ENCODE measurements around the gene SRRM2. TPM values are rescaled to one million over a fixed set of nuclear protein-coding genes. Genes with fewer than 3 reads are reported as not detected.

The SRRM2 gene
- total RNA-seq, 4 donors from 2014 or later: 545 to 3,500 (median 1,361) TPM

- no peak for DNase-seq
- intact Hi-C loops (cut with DNase I; ENCODE audit: low total_unique reads): no loop called here
- H3K4me3 ChIP-seq: no peak overlapping the region
- no peaks in the 10 kb centered on the region for H3K36me3 ChIP-seq
- in situ Hi-C loops (cut with MboI; ENCODE audit: low pct_ligation_motif_present in 1 of 4, low pct_unique_long_range_greater_than_20kb in 1 of 4, low sequenced_read_pairs in 3 of 4): no loop called here
- WGBS, 2 donors (ENCODE audit: low coverage in 1 of 2): 60% methylated on average over 1 of the region's 5 CpGs; no CpG with 5 or more reads in 1 of the 2 donors
- no peaks in the 10 kb centered on the region for H3K9me3 ChIP-seq
- H3K27me3 ChIP-seq: peaks cover 16% of the 10 kb centered on the region
- H3K27ac ChIP-seq: no peak overlapping the region
- TF ChIP-seq POLR2A (IDR thresholded peaks at IDR 0.05): no peak
- TF ChIP-seq CTCF (IDR thresholded peaks at IDR 0.05): no peak
- no peak for TF ChIP-seq EP300 (IDR thresholded peaks at IDR 0.05; ENCODE audit: low read depth)
- no peak for TF ChIP-seq POLR2AphosphoS5 (IDR thresholded peaks at IDR 0.05)
- no peaks in the 10 kb centered on the region for H3K4me1 ChIP-seq
Measured at GRCh38 chr16:2738615-2739014, 13.8 kb upstream of the SRRM2 start.

GRCh38 chr16:2739625-2740430 is 12.6 kb upstream of the SRRM2 start:
- no peak overlapping the region for H3K27ac ChIP-seq
- intact Hi-C loops (cut with DNase I; ENCODE audit: low total_unique reads): no loop called here
- no peaks in the 10 kb centered on the region for H3K4me1 ChIP-seq
- H3K4me3 ChIP-seq: no peak overlapping the region
- DNase-seq: no peak
- no peak for TF ChIP-seq CTCF (IDR thresholded peaks at IDR 0.05)
- TF ChIP-seq POLR2AphosphoS5 (IDR thresholded peaks at IDR 0.05): no peak
- TF ChIP-seq EP300 (IDR thresholded peaks at IDR 0.05; ENCODE audit: low read depth): no peak
- TF ChIP-seq POLR2A (IDR thresholded peaks at IDR 0.05): no peak
- in situ Hi-C loops (cut with MboI; ENCODE audit: low pct_ligation_motif_present in 1 of 4, low pct_unique_long_range_greater_than_20kb in 1 of 4, low sequenced_read_pairs in 3 of 4): no loop called here
- H3K36me3 ChIP-seq: no peaks in the 10 kb centered on the region
- WGBS, 2 donors (ENCODE audit: low coverage in 1 of 2): 73 to 100% methylated on average over 1 to 8 of the region's 8 CpGs
- H3K9me3 ChIP-seq: no peaks in the 10 kb centered on the region
- H3K27me3 ChIP-seq: peaks cover 16% of the 10 kb centered on the region

GRCh38 chr16:2740476-2740875 is 12.0 kb upstream of the SRRM2 start:
- 80 to 83% methylated on average over 1 to 6 of the region's 6 CpGs for whole genome bisulfite sequencing, 2 donors (ENCODE audit: low coverage in 1 of 2)
- DNase-seq: no peak
- intact Hi-C loops (cut with DNase I; ENCODE audit: low total_unique reads): no loop called here

GRCh38 chr16:2741168-2741567 is 11.3 kb upstream of the SRRM2 start:
- intact Hi-C loops (cut with DNase I; ENCODE audit: low total_unique reads): no loop called here
- TF ChIP-seq POLR2AphosphoS5 (IDR thresholded peaks at IDR 0.05) (no peak), POLR2A (IDR thresholded peaks at IDR 0.05) (no peak), CTCF (IDR thresholded peaks at IDR 0.05) (no peak), EP300 (IDR thresholded peaks at IDR 0.05; ENCODE audit: low read depth) (no peak)

More at GRCh38 chr16:2740476-2740875, 12.0 kb upstream of the SRRM2 start:
- no peak overlapping the region for H3K4me3 ChIP-seq
- peaks cover 16% of the 10 kb centered on the region for H3K27me3 ChIP-seq
- TF ChIP-seq POLR2A (IDR thresholded peaks at IDR 0.05) (no peak), EP300 (IDR thresholded peaks at IDR 0.05; ENCODE audit: low read depth) (no peak), CTCF (IDR thresholded peaks at IDR 0.05) (no peak), POLR2AphosphoS5 (IDR thresholded peaks at IDR 0.05) (no peak)
- H3K36me3 ChIP-seq: no peaks in the 10 kb centered on the region
- H3K27ac ChIP-seq: no peak overlapping the region
- no peaks in the 10 kb centered on the region for H3K9me3 ChIP-seq
- in situ Hi-C loops (cut with MboI; ENCODE audit: low pct_ligation_motif_present in 1 of 4, low pct_unique_long_range_greater_than_20kb in 1 of 4, low sequenced_read_pairs in 3 of 4): no loop called here
- H3K4me1 ChIP-seq: no peaks in the 10 kb centered on the region

More at GRCh38 chr16:2741168-2741567, 11.3 kb upstream of the SRRM2 start:
- no peak overlapping the region for H3K4me3 ChIP-seq
- peaks cover 15% of the 10 kb centered on the region for H3K27me3 ChIP-seq
- in situ Hi-C loops (cut with MboI; ENCODE audit: low pct_ligation_motif_present in 1 of 4, low pct_unique_long_range_greater_than_20kb in 1 of 4, low sequenced_read_pairs in 3 of 4): no loop called here
- no peak overlapping the region for H3K27ac ChIP-seq
- H3K36me3 ChIP-seq: no peaks in the 10 kb centered on the region
- DNase-seq: no peak
- WGBS, 2 donors (ENCODE audit: low coverage in 1 of 2): 93% methylated on average over 4 of the region's 4 CpGs; no CpG with 5 or more reads in 1 of the 2 donors
- no peaks in the 10 kb centered on the region for H3K9me3 ChIP-seq
- H3K4me1 ChIP-seq: no peaks in the 10 kb centered on the region

All from transverse colon (tissue), 4 donors.